HEK293T (cell line): ENCODE measurements around the gene TAS2R5.

Source experiments
- CTCF ChIA-PET: fragments of 350-600 bp; formaldehyde crosslinking; extraction: SDS; loops from one replicate; lab custom pipeline; 2021; ENCODE audit warnings: antibody characterized with exemption, inconsistent platforms; lab: Yijun Ruan, JAX
- POLR2A ChIA-PET: fragments of 350-600 bp; formaldehyde crosslinking; extraction: SDS; loops from one replicate; lab custom pipeline; 2020; ENCODE audit warnings: antibody characterized with exemption, inconsistent platforms; lab: Yijun Ruan, JAX
- DNase-seq: peaks from one replicate; pipeline ENCODE4 v3.0.0; 2012; ENCODE audit warnings: mixed read lengths; ENCODE audit errors: extremely low spot score
- BHLHE40 ChIP-seq: fragments of 450-650 bp; IDR thresholded peaks from 2 replicates; pipeline ENCODE4 v1.6.1; 2016; ENCODE audit warnings: mild to moderate bottlenecking, moderate library complexity, borderline replicate concordance
- ELF4 ChIP-seq: fragments of 450-650 bp; IDR thresholded peaks from 2 replicates; pipeline ENCODE4 v1.6.1; 2017; ENCODE audit warnings: antibody characterized with exemption
- FOXA1 ChIP-seq: fragments of 450-650 bp; IDR thresholded peaks from 2 replicates; pipeline ENCODE4 v1.6.1; 2016; ENCODE audit warnings: mild to moderate bottlenecking
- FOXM1 ChIP-seq: fragments of 450-650 bp; IDR thresholded peaks from 2 replicates; pipeline ENCODE4 v1.6.1; 2017; ENCODE audit warnings: mild to moderate bottlenecking, borderline replicate concordance
- L3MBTL2 ChIP-seq: fragments of 450-650 bp; conservative IDR thresholded peaks from 2 replicates; pipeline ENCODE4 v1.6.1; 2016; ENCODE audit warnings: mild to moderate bottlenecking
- SP1 ChIP-seq: fragments of 450-650 bp; IDR thresholded peaks from 2 replicates; pipeline ENCODE4 v1.6.1; 2017

The TAS2R5 gene

DNA sequence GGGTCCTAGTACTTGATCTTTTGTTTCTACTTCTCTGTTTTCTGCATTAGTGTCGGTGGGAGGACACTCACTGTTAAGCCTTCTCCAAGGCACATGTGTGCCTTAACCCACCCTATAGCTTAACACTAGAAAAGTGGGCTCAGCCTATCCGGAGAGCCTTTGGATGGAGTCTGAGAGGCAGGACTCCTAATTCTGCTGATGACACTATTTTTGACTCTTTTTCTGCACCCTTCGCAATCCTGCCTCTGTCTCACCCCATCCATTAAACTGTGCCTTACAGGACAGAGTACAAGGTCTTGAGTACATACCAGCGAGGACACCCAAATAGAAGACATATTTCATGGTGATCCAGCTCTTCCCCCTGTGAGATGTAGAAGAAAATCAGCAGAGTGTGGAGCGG lies 50.7 kb downstream of the TAS2R5 start:
- no peak for DNase-seq
- ChIA-PET CTCF (no interaction called here), POLR2A (no interaction called here)
- TF ChIP-seq FOXM1 (no peak), FOXA1 (no peak), BHLHE40 (no peak), SP1 (no peak), ELF4 (no peak), L3MBTL2 (no peak)
